OCI-LY1 (cell line): ENCODE measurements around the gene ESYT2.

Experiments
- EZH2 ChIP-seq: fragments of 200-600 bp; sonication (generic), shearing (Covaris generic); IDR thresholded peaks from 2 replicates; pipeline ENCODE4 v1.8.0; 2017; ENCODE audit warnings: borderline replicate concordance, mixed run types, mild to moderate bottlenecking, antibody characterized with exemption, low read length, moderate library complexity, mixed read lengths
- TF ChIP-seq, protein P1 (sequence below): fragments of 200-600 bp; sonication (generic), shearing (Covaris generic); IDR thresholded peaks from 2 replicates; pipeline ENCODE4 v1.5.1; 2017; ENCODE audit warnings: mild to moderate bottlenecking, antibody characterized with exemption, low read length, moderate library complexity, mixed read lengths

DNA sequence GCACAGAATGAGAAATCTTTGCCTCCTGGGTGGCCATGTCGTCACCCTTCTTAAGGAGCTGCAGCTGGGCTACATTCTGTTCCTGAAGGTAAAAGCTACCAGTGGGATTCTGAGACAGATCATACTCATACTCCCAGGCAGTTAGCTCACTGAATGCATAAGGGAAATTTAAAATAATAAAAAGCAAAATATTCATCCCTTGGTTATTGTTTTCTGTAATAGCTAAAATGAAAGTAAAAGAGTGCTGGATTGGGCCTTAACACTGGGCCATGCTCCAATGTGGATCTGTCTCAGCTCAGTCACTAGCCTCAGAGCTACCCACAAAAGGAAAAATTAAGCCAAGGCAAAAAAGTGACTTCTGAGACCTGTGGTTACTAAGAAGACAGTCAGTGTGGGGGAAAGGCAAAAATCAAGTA is 18.1 kb upstream of the ESYT2 start:
- no peak for TF ChIP-seq EZH2
- TF ChIP-seq, protein P1, sequence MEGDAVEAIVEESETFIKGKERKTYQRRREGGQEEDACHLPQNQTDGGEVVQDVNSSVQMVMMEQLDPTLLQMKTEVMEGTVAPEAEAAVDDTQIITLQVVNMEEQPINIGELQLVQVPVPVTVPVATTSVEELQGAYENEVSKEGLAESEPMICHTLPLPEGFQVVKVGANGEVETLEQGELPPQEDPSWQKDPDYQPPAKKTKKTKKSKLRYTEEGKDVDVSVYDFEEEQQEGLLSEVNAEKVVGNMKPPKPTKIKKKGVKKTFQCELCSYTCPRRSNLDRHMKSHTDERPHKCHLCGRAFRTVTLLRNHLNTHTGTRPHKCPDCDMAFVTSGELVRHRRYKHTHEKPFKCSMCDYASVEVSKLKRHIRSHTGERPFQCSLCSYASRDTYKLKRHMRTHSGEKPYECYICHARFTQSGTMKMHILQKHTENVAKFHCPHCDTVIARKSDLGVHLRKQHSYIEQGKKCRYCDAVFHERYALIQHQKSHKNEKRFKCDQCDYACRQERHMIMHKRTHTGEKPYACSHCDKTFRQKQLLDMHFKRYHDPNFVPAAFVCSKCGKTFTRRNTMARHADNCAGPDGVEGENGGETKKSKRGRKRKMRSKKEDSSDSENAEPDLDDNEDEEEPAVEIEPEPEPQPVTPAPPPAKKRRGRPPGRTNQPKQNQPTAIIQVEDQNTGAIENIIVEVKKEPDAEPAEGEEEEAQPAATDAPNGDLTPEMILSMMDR: no peak
